Measurements from ENCODE around the gene CHAT.

- TF ChIP-seq POLR2A (IDR thresholded peaks at IDR 0.05; ENCODE audit: insufficient read depth in 1 of 2, low read depth in 2 of 2, low read length in 2 of 2) (no peak), RAD21 (CRISPR knock-in tag; IDR thresholded peaks at IDR 0.05) (no peak), PHF21A (CRISPR knock-in tag; IDR thresholded peaks at IDR 0.05) (no peak), ZNF513 (CRISPR knock-in tag; conservative IDR thresholded peaks at IDR 0.05) (no peak), NR3C1 (CRISPR knock-in tag; IDR thresholded peaks at IDR 0.05) (no peak), FOSL1 (CRISPR knock-in tag; IDR thresholded peaks at IDR 0.05; ENCODE audit: borderline replicate concordance) (no peak), IKZF5 (CRISPR knock-in tag; IDR thresholded peaks at IDR 0.05) (no peak), HDAC6 (IDR thresholded peaks at IDR 0.05; ENCODE audit: low read depth, low read length) (no peak), ZNF160 (CRISPR knock-in tag; IDR thresholded peaks at IDR 0.05) (no peak), GABPA (IDR thresholded peaks at IDR 0.05; ENCODE audit: low read depth, low read length) (no peak), GABPA (CRISPR knock-in tag; IDR thresholded peaks at IDR 0.05; ENCODE audit: low read depth) (no peak), SRSF1 (optimal IDR thresholded peaks at IDR 0.05; ENCODE audit: low read depth, low read length) (no peak), GLMP (CRISPR knock-in tag; IDR thresholded peaks at IDR 0.05; ENCODE audit: borderline replicate concordance) (no peak)
Measured at GRCh38 chr10:49629431-49629881, 15.6 kb downstream of the CHAT start.

All from HepG2 (cell line).